ENCODE results near the gene KLHL25.

KLHL25 gene

DNA sequence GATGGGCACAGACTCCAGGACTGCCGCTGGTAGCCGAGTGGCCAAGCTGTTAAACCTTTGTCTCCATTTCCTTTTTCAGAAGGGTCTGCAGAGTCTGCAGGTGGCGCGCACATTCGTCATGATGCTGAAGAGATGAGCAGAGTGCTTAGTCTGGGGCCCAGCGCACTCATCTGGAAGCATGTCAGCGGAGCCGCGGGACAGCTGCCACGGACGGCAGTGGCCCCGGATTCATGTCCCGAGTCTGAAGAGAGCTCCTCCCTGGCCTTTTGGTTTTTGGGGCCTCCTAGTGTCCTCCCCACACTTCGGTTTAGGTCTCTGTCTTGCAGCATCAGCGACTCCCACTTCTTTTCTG lies 42.6 kb downstream of the KLHL25 start:
- TF ChIP-seq EZH2 (IDR thresholded peaks at IDR 0.05): no peak
- TF ChIP-seq FOXP2 (optimal IDR thresholded peaks at IDR 0.05; ENCODE audit: control extremely low read depth, extremely low read length, insufficient read depth): no peak
- TF ChIP-seq POLR2AphosphoS5 (IDR thresholded peaks at IDR 0.05; ENCODE audit: borderline replicate concordance, low read depth, low read length): no peak
- Histone ChIP-seq H3K36me3 (ENCODE audit: insufficient read depth, low read length) (peaks cover under 1% of the 10 kb centered on the region; the same call in 1 of the 2 replicates), H3K4me3 (no peak overlapping the region), H3K9ac (ENCODE audit: insufficient read length) (no peak overlapping the region), H3K9me3 (ENCODE audit: low read depth, low read length) (no peaks in the 10 kb centered on the region), H3K27ac (no peak overlapping the region)
- DNase-seq (ENCODE audit: low read depth, low spot score): no peak

DNA sequence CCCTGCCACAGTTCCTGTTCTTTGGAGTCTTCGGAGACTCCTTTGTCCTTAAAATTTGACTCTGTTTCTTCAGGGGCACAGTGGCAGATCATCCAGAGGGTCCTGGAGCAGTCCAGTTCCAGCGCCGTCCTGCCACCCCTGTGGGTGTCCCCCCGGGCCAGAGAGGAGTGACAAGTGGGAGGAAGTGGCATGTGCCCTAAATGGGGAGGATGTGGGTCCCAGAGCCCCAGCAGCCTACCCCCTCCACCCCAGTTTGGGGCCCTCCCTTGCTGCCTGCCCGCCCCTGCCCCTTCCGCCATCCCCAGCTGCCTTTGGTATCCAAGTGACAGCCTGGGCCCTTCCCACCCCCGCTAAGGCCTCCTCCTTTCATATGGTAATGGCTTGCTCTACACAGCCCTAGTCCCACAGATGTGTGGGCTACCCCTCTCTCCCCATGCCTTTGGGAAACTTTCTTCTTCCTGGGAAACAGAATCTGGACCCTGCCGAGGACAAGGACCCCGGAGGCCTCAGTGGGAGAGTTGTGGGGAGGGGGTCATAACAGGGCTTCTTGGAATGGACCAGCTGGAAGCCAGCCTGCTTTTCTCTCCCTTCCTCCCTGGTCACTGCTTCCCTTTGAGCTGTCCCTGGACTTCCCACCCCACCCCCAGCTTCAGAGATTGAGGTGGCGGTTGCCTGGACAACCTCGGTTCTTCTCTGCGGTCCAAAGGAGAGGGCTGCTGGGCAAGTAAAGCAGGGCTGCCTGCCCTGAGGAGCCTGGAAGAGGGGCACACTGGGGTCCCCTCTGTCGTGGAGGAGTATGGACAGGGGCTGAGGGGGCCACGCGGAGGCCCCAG lies 43.2 kb downstream of the KLHL25 start:
- Histone ChIP-seq H3K4me3 (no peak overlapping the region), H3K9ac (ENCODE audit: insufficient read length) (no peak overlapping the region), H3K9me3 (ENCODE audit: low read depth, low read length) (no peaks in the 10 kb centered on the region), H3K36me3 (ENCODE audit: insufficient read depth, low read length) (peaks cover 4% of the 10 kb centered on the region; the same call in 1 of the 2 replicates), H3K27ac (no peak overlapping the region)
- TF ChIP-seq EZH2 (IDR thresholded peaks at IDR 0.05): no peak
- no peak for TF ChIP-seq POLR2AphosphoS5 (IDR thresholded peaks at IDR 0.05; ENCODE audit: borderline replicate concordance, low read depth, low read length)
- TF ChIP-seq FOXP2 (optimal IDR thresholded peaks at IDR 0.05; ENCODE audit: control extremely low read depth, extremely low read length, insufficient read depth): no peak
- DNase-seq (ENCODE audit: low read depth, low spot score): no peak

DNA sequence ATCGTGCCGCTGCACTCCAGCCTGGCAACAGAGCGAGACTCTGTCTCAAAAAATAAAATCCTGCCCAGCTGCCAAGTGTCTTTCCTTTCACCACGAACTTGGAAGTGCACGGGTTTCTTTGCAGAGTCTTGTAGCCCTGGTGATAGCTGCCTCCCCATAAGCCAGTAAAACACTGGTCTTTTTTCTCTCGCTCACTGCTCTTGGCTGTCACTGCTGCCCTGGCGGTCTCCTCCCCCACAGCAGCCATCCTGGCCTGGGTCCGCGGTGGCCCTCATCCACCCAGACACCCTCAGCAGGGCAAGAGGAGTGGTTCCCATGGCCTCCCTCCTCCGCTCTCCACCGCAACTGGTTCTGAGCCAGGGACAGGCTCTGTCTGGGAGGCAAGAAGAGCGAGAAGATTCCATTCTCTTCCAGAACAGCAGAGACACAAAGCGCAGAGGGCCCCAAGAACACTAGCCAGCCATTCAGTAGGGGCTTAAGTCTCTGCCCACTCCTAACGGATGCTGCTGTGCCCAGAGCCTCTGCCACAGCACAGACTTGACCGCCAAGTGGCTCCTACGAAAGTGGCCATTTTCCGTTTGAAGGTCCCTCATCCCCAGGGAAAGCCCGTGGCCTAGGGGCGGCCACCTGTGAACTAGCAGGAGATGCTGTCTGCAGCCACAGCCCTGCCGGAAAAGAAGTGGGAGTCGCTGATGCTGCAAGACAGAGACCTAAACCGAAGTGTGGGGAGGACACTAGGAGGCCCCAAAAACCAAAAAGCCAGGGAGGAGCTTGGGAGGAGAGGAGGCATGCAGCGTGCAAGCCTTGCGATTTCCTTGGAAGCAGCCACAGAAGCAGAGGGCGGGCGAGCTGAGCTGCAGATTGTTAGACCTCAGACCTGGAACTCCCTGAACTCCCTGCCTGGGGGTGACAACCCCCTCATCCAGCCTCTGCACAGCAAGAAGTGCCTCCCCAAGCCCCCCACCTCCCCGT lies 44.1 kb downstream of the KLHL25 start:
- Histone ChIP-seq H3K9me3 (ENCODE audit: low read depth, low read length) (no peaks in the 10 kb centered on the region), H3K9ac (ENCODE audit: insufficient read length) (no peak overlapping the region), H3K36me3 (ENCODE audit: insufficient read depth, low read length) (peaks cover 5% of the 10 kb centered on the region; the same call in 1 of the 2 replicates), H3K27ac (no peak overlapping the region), H3K4me3 (no peak overlapping the region)
- no peak for DNase-seq (ENCODE audit: low read depth, low spot score)
- no peak for TF ChIP-seq POLR2AphosphoS5 (IDR thresholded peaks at IDR 0.05; ENCODE audit: borderline replicate concordance, low read depth, low read length)
- TF ChIP-seq EZH2 (IDR thresholded peaks at IDR 0.05): no peak
- no peak for TF ChIP-seq FOXP2 (optimal IDR thresholded peaks at IDR 0.05; ENCODE audit: control extremely low read depth, extremely low read length, insufficient read depth)

DNA sequence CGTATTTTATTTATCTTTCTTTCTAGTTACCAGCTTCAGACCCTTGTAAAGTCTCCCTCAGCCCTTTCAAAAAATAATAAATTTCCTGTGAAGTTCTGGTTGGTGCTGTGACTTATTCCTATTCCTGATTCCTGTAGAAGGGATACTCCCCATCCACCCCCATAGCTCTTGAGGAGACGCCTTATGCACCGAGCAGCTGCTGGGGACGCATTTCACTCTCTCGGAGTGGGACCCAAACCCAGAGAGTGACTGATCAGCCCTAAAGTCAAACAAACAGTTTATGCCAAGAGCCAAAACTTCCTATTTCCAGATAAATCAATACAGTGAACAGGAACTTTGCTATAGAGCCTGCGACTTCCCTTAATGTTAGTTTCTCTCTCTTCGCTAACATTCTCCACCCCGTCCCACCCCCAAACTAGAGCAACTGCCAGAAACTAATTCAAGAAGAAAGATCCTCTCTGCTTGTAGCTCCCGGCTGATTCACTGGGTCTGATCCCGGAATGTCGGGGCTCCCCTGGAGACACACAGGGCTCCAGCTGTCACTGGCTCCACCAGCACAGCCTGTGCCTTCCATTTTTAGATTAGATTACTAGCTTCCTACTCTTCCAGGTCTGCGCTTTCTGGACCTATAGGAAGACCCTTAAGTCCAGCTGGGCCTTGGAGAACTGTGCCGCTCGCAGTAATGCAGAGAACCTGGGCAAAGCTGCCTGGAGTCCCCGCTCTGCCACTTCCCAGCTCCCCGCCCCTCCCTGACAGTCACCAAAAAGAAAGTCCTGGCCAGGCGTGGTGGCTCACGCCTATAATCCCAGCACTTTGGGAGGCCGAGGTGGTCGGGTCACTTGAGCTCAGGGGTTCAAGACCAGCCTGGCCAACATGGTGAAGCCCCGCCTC lies 45.2 kb downstream of the KLHL25 start:
- DNase-seq (ENCODE audit: low read depth, low spot score): no peak
- no peak for TF ChIP-seq FOXP2 (optimal IDR thresholded peaks at IDR 0.05; ENCODE audit: control extremely low read depth, extremely low read length, insufficient read depth)
- Histone ChIP-seq H3K9ac (ENCODE audit: insufficient read length) (no peak overlapping the region), H3K36me3 (ENCODE audit: insufficient read depth, low read length) (peaks cover 16% of the 10 kb centered on the region; the same call in 1 of the 2 replicates), H3K9me3 (ENCODE audit: low read depth, low read length) (no peaks in the 10 kb centered on the region), H3K4me3 (no peak overlapping the region), H3K27ac (no peak overlapping the region)

DNA sequence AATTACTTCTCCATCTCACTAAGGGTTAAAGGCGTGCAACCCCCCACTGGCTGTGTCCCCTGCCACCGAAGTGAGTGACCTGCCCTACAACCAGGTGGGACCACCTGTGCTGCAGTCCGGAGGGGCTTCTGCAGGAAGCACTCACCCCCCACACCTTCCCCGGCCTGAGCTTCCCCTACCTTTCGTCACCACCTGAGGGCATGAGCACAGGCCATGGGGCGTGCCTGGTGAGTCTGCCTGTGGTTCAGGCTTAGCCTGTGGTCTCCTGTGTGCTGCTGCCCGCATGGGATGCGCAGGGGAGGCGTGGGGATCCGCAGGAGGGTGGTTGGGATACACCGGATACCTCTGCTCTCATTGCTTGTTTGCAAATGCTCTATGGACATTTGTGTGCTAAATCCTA lies 46.0 kb downstream of the KLHL25 start:
- no peak for DNase-seq (ENCODE audit: low read depth, low spot score)
- Histone ChIP-seq H3K36me3 (ENCODE audit: insufficient read depth, low read length) (peaks cover 21% of the 10 kb centered on the region; the same call in 1 of the 2 replicates), H3K27ac (no peak overlapping the region), H3K4me3 (no peak overlapping the region), H3K9ac (ENCODE audit: insufficient read length) (no peak overlapping the region), H3K9me3 (ENCODE audit: low read depth, low read length) (no peaks in the 10 kb centered on the region)
- TF ChIP-seq EZH2 (IDR thresholded peaks at IDR 0.05): no peak
- no peak for TF ChIP-seq POLR2AphosphoS5 (IDR thresholded peaks at IDR 0.05; ENCODE audit: borderline replicate concordance, low read depth, low read length)
- TF ChIP-seq FOXP2 (optimal IDR thresholded peaks at IDR 0.05; ENCODE audit: control extremely low read depth, extremely low read length, insufficient read depth): no peak

DNA sequence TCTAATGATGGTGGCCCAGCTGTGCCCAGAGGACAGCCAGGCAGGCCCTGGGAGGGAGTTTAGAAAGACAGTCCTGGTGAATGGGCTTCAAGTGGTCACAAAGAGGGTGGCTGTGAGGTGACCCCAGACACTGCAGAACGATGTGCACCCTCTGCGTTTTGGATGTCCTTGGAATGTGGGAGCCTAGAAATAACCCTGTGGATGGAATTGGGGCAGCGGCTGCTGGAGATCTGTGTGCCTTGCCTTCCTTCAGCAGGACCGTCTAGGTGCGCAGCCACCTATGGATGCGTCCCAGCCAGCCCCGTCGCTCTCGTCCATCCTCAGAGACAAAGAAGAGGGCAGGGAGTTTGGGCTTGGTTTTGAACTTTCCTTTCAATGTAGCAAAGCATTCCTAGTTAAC lies 46.5 kb downstream of the KLHL25 start:
- H3K4me3 ChIP-seq: no peak overlapping the region
- DNase-seq (ENCODE audit: low read depth, low spot score): no peak
- TF ChIP-seq POLR2AphosphoS5 (IDR thresholded peaks at IDR 0.05; ENCODE audit: borderline replicate concordance, low read depth, low read length): no peak
- TF ChIP-seq FOXP2 (optimal IDR thresholded peaks at IDR 0.05; ENCODE audit: control extremely low read depth, extremely low read length, insufficient read depth): no peak
- no peak for TF ChIP-seq EZH2 (IDR thresholded peaks at IDR 0.05)
- peaks cover 23% of the 10 kb centered on the region; the same call in 1 of the 2 replicates for H3K36me3 ChIP-seq (ENCODE audit: insufficient read depth, low read length)
- H3K27ac ChIP-seq: no peak overlapping the region
- no peak overlapping the region for H3K9ac ChIP-seq (ENCODE audit: insufficient read length)
- no peaks in the 10 kb centered on the region for H3K9me3 ChIP-seq (ENCODE audit: low read depth, low read length)

DNA sequence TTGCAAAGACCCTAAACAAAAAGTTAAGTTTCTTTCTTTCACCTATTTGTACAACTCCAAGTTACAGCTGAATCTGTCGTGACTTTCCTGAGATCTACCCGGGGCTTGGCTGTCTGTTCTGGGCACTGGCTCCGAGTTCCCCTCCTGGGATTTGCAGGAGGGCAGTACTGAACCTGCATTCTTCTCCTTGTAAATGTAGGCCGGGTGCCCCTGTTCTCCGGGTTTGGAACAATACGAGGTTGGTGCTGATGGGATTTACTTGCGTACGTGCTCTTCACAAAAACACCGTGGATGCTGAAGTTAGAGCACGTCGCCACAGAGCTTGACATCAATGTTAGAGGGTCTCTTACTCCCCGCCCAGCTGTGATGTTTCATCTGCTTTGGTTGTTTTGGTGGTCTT lies 48.1 kb downstream of the KLHL25 start:
- TF ChIP-seq EZH2 (IDR thresholded peaks at IDR 0.05) (no peak), FOXP2 (optimal IDR thresholded peaks at IDR 0.05; ENCODE audit: control extremely low read depth, extremely low read length, insufficient read depth) (no peak), POLR2AphosphoS5 (IDR thresholded peaks at IDR 0.05; ENCODE audit: borderline replicate concordance, low read depth, low read length) (no peak)
- Histone ChIP-seq H3K36me3 (ENCODE audit: insufficient read depth, low read length) (peaks cover 23% of the 10 kb centered on the region; the same call in 1 of the 2 replicates), H3K9ac (ENCODE audit: insufficient read length) (no peak overlapping the region), H3K27ac (no peak overlapping the region), H3K9me3 (ENCODE audit: low read depth, low read length) (no peaks in the 10 kb centered on the region), H3K4me3 (no peak overlapping the region)
- DNase-seq (ENCODE audit: low read depth, low spot score): no peak
